GM19238 (cell line): ENCODE results near the gene GOSR2.
"Not testable (repeated sequence)": the region's sequence is repeated elsewhere in the genome, so short reads cannot be mapped to it uniquely, and the experiment has no call there.

Experiments
- DNase-seq: peaks from one replicate; pipeline ENCODE4 v3.0.0; 2011; ENCODE audit warnings: low spot score; ENCODE audit not compliant: insufficient read length

The GOSR2 gene

GRCh38 chr17:46987927-46988326 is 65.0 kb downstream of the GOSR2 start:
- DNase-seq = not testable (repeated sequence)

GRCh38 chr17:46989637-46990431 is 66.9 kb downstream of the GOSR2 start:
- no peak for DNase-seq

- no peak for DNase-seq
Observed at GRCh38 chr17:46991617-46992016, 68.7 kb downstream of the GOSR2 start.
